GM12865 (cell line): ENCODE measurements around the gene CHEK1.
"Not testable (repeated sequence)": the region's sequence is repeated elsewhere in the genome, so short reads cannot be mapped to it uniquely, and the experiment has no call there.

Source experiments
- DNase-seq: peaks from one replicate; pipeline ENCODE4 v3.0.0; 2010; ENCODE audit warnings: low read depth
- H3K4me3 ChIP-seq: 2 replicates; pipeline ENCODE4 v1.5.1; 2011; ENCODE audit warnings: mild to moderate bottlenecking, low read depth, low read length, control low read depth
- TF ChIP-seq, protein P1 (sequence below): IDR thresholded peaks from 2 replicates; pipeline ENCODE4 v1.5.1; 2011; ENCODE audit warnings: low read length, control low read depth, low read depth, inconsistent platforms; ENCODE audit not compliant: insufficient read depth; ENCODE audit errors: missing control alignments

CHEK1 gene

GRCh38 chr11:125624756-125625213, at the start of gene CHEK1:
TSS of gene CHEK1 (plus strand) at chr11:125625163. CDS start at chr11:125626769, 1,606 bp downstream.
- DNase-seq = no peak
- TF ChIP-seq, protein P1, sequence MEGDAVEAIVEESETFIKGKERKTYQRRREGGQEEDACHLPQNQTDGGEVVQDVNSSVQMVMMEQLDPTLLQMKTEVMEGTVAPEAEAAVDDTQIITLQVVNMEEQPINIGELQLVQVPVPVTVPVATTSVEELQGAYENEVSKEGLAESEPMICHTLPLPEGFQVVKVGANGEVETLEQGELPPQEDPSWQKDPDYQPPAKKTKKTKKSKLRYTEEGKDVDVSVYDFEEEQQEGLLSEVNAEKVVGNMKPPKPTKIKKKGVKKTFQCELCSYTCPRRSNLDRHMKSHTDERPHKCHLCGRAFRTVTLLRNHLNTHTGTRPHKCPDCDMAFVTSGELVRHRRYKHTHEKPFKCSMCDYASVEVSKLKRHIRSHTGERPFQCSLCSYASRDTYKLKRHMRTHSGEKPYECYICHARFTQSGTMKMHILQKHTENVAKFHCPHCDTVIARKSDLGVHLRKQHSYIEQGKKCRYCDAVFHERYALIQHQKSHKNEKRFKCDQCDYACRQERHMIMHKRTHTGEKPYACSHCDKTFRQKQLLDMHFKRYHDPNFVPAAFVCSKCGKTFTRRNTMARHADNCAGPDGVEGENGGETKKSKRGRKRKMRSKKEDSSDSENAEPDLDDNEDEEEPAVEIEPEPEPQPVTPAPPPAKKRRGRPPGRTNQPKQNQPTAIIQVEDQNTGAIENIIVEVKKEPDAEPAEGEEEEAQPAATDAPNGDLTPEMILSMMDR = no peak
- H3K4me3 ChIP-seq = peak within 1 kb of the TSS; percentile 93

DNA sequence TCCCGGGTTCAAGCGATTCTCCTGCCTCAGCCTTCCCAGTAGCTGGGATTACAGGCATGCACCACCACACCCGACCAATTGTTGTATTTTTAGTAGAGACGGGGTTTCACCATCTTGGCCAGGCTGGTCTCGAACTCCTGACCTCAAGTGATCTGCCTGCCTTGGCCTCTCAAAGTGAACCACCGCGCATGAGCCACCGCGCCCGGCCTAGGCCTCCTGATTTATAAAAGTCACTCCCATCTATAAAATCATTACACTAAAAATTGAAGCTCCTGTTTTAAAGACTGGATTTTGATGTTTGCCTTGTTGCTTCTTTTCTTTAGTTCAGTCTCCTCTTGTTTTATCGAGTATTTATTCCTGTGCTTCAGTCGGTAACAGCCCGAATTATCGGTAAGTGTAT, 47.8 kb upstream of the CHEK1 start:
- not testable (repeated sequence) for DNase-seq, H3K4me3 ChIP-seq

- H3K4me3 ChIP-seq = no peak overlapping the region
- DNase-seq = no peak
- TF ChIP-seq, protein P1 = no peak
Observed at GRCh38 chr11:125578783-125579182, 46.2 kb upstream of the CHEK1 start.

DNA sequence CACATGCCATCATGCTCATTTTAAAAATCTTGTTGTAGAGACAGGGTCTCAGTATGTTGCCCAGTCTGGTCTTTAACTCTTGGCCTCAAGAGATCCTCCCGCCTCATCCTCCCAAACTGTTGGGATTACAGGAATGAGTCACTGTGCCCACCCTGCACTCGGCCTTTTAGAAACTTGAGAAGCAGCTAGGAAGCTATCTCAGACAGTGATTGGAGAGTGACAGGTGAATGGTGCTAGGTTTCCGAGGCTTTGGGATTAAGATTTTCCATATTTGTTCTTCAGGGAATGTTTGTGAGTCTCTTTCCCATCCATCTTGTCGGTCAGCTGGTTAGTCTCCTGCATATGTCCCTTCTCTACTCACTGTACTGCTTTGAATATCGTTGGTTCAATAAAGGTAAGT, 45.2 kb upstream of the CHEK1 start:
- no peak overlapping the region for H3K4me3 ChIP-seq
- TF ChIP-seq, protein P1 = no peak
- DNase-seq = no peak

DNA sequence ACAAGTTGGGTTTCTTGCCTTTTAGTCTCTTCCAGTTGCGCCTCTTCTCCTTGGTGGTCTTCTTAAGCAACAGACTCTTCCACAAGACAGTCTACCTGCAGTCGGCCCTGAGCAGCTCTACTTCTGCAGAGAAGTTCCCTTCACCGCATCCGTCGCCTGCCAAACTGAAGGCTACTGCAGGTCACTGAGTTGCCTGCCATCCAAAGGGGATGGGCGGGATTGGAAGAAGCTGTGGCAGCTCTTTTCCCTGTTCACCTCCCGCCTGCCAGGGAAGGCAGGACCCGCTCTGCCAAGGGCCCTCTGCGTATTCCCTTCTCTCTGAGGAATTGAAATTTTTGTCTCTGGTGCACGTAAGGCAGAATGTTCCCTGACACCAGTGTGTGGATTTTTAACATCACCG, 41.5 kb upstream of the CHEK1 start:
- TF ChIP-seq, protein P1 = no peak
- DNase-seq = no peak
- H3K4me3 ChIP-seq = no peak overlapping the region

GRCh38 chr11:125585487-125585886, 39.5 kb upstream of the CHEK1 start:
- TF ChIP-seq, protein P1 = no peak
- no peak for DNase-seq
- no peak overlapping the region for H3K4me3 ChIP-seq

- TF ChIP-seq, protein P1 = no peak
- no peak for DNase-seq
- H3K4me3 ChIP-seq = no peak overlapping the region
Observed at GRCh38 chr11:125586623-125587022, 38.3 kb upstream of the CHEK1 start.
